ENCODE data around the gene FBXL7.

DNA sequence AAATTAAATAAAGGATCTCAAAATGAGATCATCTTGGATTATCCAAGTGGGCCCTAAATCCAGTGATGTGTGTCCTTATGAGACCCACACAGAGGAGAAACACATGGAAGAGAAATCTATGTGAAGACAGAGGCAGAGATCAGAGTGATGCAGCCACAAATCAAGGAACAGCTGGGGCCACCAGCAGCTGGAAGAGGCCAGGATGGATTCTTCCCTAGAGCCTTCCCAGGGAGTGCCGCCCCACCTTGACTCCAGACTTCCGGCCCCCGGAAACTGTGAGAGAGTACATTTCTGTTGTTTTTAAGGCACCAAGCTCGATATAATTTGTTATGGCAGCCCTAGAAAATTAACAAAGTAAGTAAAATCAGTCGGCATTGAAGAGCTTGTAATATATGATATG lies 286.9 kb downstream of the FBXL7 start:
- TF ChIP-seq, protein P1, sequence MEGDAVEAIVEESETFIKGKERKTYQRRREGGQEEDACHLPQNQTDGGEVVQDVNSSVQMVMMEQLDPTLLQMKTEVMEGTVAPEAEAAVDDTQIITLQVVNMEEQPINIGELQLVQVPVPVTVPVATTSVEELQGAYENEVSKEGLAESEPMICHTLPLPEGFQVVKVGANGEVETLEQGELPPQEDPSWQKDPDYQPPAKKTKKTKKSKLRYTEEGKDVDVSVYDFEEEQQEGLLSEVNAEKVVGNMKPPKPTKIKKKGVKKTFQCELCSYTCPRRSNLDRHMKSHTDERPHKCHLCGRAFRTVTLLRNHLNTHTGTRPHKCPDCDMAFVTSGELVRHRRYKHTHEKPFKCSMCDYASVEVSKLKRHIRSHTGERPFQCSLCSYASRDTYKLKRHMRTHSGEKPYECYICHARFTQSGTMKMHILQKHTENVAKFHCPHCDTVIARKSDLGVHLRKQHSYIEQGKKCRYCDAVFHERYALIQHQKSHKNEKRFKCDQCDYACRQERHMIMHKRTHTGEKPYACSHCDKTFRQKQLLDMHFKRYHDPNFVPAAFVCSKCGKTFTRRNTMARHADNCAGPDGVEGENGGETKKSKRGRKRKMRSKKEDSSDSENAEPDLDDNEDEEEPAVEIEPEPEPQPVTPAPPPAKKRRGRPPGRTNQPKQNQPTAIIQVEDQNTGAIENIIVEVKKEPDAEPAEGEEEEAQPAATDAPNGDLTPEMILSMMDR (IDR thresholded peaks at IDR 0.05) = no peak
- TF ChIP-seq POLR2A (IDR thresholded peaks at IDR 0.05) (no peak), EP300 (IDR thresholded peaks at IDR 0.05; ENCODE audit: low read depth) (no peak)

Measured in transverse colon (tissue), 3 donors.